Loucy (cell line): Measurements from ENCODE around the gene SCARB1.

Experiments
- H2AFZ ChIP-seq: fragments of 200-600 bp; sonication (generic); 2 replicates; pipeline ENCODE4 v1.6.0; 2016; ENCODE audit warnings: antibody characterized with exemption, mild to moderate bottlenecking, low read length, moderate library complexity
- H3F3A ChIP-seq: fragments of 200-600 bp; 2 replicates; pipeline ENCODE4 v1.6.0; 2016; ENCODE audit warnings: antibody characterized with exemption, low read depth, mild to moderate bottlenecking
- H3K27me3 ChIP-seq: fragments of 200-600 bp; sonication (generic); 2 replicates; pipeline ENCODE4 v1.6.1; 2014; ENCODE audit warnings: low read length, mild to moderate bottlenecking; ENCODE audit not compliant: insufficient read depth, poor library complexity, severe bottlenecking
- H3K36me3 ChIP-seq: fragments of 200-600 bp; sonication (generic); 2 replicates; pipeline ENCODE4 v1.6.1; 2016; ENCODE audit warnings: low read length; ENCODE audit not compliant: insufficient read depth
- H3K4me1 ChIP-seq: fragments of 200-600 bp; sonication (generic); 2 replicates; pipeline ENCODE4 v1.5.1; 2014; ENCODE audit warnings: low read length, mild to moderate bottlenecking; ENCODE audit not compliant: insufficient read depth, poor library complexity, severe bottlenecking
- H3K4me2 ChIP-seq: fragments of 200-600 bp; sonication (generic); 2 replicates; pipeline ENCODE4 v1.6.0; 2014; ENCODE audit warnings: antibody characterized with exemption, low read length, low read depth, mild to moderate bottlenecking; ENCODE audit not compliant: poor library complexity, severe bottlenecking
- H3K4me3 ChIP-seq: fragments of 200-600 bp; sonication (generic); 2 replicates; pipeline ENCODE4 v1.5.1; 2014; ENCODE audit warnings: low read length, mild to moderate bottlenecking, mixed read lengths; ENCODE audit not compliant: poor library complexity, severe bottlenecking
- H3K79me2 ChIP-seq: fragments of 200-600 bp; sonication (generic); 2 replicates; pipeline ENCODE4 v1.6.1; 2014; ENCODE audit warnings: low read length; ENCODE audit not compliant: insufficient read depth
- H3K9ac ChIP-seq: fragments of 200-600 bp; sonication (generic); 2 replicates; pipeline ENCODE4 v1.6.0; 2014; ENCODE audit warnings: mild to moderate bottlenecking, low read depth, low read length, moderate library complexity; ENCODE audit not compliant: poor library complexity, severe bottlenecking
- H3K9me2 ChIP-seq: fragments of 200-600 bp; sonication (generic); replicated peaks from 2 replicates; pipeline ENCODE4 v1.6.1; 2016; ENCODE audit warnings: low read depth, low read length, mixed read lengths
- H3K9me3 ChIP-seq: fragments of 200-600 bp; sonication (generic); 2 replicates; pipeline ENCODE4 v1.6.1; 2014; ENCODE audit warnings: mild to moderate bottlenecking, antibody characterized with exemption, low read length, low read depth; ENCODE audit not compliant: insufficient read depth
- H4K20me1 ChIP-seq: fragments of 200-600 bp; sonication (generic); 2 replicates; pipeline ENCODE4 v1.6.0; 2014; ENCODE audit warnings: antibody characterized with exemption, low read length, mild to moderate bottlenecking; ENCODE audit not compliant: insufficient read depth, poor library complexity, severe bottlenecking
- EZH2phosphoT487 ChIP-seq: fragments of 200-600 bp; IDR thresholded peaks from 2 replicates; pipeline ENCODE4 v1.6.1; 2018; ENCODE audit warnings: antibody characterized with exemption, mild to moderate bottlenecking, moderate library complexity, borderline replicate concordance
- TF ChIP-seq, protein P1 (sequence below): fragments of 200-600 bp; sonication (generic); conservative IDR thresholded peaks from 2 replicates; pipeline ENCODE4 v1.5.1; 2014; ENCODE audit warnings: mild to moderate bottlenecking, antibody characterized with exemption, low read length

The SCARB1 gene

DNA sequence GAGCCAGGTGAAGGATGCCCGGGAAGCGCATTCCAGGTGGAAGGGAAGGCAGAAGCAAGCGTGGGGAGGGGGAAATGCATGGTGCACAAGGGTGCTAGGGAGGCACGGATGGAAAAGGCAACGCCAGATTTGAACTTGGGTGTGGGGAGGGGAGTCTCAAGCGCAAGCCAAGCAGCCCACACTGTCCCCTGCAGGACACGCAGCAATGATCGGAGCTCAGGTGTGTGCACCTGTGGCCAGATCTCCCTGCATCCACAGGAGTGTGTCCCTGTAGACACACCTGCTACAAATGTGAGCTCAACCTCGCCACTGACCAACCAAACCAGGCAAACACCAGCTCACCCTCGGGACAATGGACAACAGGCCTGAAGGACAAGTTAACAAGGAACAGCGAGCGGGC is 63.2 kb downstream of the SCARB1 start:
- no peak for TF ChIP-seq EZH2phosphoT487
- TF ChIP-seq, protein P1, sequence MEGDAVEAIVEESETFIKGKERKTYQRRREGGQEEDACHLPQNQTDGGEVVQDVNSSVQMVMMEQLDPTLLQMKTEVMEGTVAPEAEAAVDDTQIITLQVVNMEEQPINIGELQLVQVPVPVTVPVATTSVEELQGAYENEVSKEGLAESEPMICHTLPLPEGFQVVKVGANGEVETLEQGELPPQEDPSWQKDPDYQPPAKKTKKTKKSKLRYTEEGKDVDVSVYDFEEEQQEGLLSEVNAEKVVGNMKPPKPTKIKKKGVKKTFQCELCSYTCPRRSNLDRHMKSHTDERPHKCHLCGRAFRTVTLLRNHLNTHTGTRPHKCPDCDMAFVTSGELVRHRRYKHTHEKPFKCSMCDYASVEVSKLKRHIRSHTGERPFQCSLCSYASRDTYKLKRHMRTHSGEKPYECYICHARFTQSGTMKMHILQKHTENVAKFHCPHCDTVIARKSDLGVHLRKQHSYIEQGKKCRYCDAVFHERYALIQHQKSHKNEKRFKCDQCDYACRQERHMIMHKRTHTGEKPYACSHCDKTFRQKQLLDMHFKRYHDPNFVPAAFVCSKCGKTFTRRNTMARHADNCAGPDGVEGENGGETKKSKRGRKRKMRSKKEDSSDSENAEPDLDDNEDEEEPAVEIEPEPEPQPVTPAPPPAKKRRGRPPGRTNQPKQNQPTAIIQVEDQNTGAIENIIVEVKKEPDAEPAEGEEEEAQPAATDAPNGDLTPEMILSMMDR = no peak
- H3K9me2 ChIP-seq = no peaks in the 10 kb centered on the region
- H3K9ac ChIP-seq = no peak overlapping the region
- no peaks in the 10 kb centered on the region for H3K27me3 ChIP-seq
- H4K20me1 ChIP-seq = no peaks in the 10 kb centered on the region
- H3F3A ChIP-seq = no peaks in the 10 kb centered on the region
- no peaks in the 10 kb centered on the region for H3K79me2 ChIP-seq
- H3K4me2 ChIP-seq = no peak overlapping the region
- no peak overlapping the region for H2AFZ ChIP-seq
- no peaks in the 10 kb centered on the region for H3K9me3 ChIP-seq
- no peaks in the 10 kb centered on the region for H3K36me3 ChIP-seq
- no peak overlapping the region for H3K4me3 ChIP-seq
- peaks cover 9% of the 10 kb centered on the region for H3K4me1 ChIP-seq

DNA sequence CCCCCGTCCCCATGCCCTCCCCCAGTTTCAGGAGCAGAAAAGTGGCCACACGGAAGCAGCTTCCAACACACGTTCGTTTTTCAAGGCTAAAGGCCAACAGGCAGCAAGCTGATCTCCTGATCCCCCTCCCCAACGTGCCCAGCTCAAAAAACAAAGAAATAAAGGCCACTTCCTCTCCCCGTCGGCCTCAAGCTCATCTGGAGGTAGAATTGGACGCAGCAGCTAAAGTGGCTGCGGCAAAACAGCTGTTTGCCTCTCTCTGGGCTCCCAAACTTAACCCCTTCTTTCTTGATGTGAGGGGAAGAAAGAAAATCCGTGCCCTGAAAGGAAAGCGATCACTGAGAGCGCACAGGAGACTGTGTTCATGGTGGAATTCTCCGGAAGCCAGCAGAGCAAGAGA is 66.3 kb downstream of the SCARB1 start:
- no peaks in the 10 kb centered on the region for H3F3A ChIP-seq
- H3K9me3 ChIP-seq = no peaks in the 10 kb centered on the region
- H3K4me1 ChIP-seq = peaks cover 9% of the 10 kb centered on the region
- H4K20me1 ChIP-seq = no peaks in the 10 kb centered on the region
- H3K4me3 ChIP-seq = no peak overlapping the region
- no peak overlapping the region for H3K4me2 ChIP-seq
- H3K9me2 ChIP-seq = no peaks in the 10 kb centered on the region
- H3K36me3 ChIP-seq = no peaks in the 10 kb centered on the region
- H2AFZ ChIP-seq = no peak overlapping the region
- H3K79me2 ChIP-seq = no peaks in the 10 kb centered on the region
- H3K9ac ChIP-seq = no peak overlapping the region
- TF ChIP-seq EZH2phosphoT487 = no peak
- TF ChIP-seq, protein P1 = no peak
- H3K27me3 ChIP-seq = no peaks in the 10 kb centered on the region

DNA sequence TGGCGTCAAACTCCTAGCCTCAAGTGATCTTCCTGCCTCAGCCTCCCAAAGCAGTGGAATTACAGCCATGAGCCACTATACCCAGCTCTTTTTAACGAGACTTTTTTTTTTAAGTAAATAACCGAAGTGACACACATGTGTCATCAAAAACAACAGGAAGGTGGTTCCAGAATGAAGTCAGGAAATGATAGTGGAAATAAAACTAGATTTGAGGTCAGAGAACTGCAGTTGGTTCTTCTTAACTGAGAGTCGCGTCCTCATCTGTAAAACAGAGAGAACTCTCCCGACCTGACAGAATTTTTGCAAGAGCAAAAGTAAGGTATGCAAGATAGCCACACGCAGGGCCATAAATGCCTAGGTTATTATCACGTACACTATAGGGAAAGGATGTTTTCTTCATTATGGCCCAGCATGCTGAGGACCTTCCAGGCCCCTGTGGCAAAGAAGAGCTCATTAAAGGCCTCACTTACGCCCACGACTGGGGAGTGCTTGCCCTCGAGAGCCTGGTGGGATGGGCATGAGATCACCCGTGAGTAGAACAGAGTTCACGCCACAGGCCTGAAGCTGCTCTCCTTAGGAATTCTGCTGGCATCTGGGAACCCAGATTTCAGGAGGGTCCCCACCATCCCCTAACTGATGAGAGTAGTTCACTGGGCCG is 67.2 kb downstream of the SCARB1 start:
- Histone ChIP-seq H3K27me3 (no peaks in the 10 kb centered on the region), H3K36me3 (no peaks in the 10 kb centered on the region), H4K20me1 (no peaks in the 10 kb centered on the region), H3K4me3 (no peak overlapping the region), H3K4me1 (peaks cover 9% of the 10 kb centered on the region), H3F3A (no peaks in the 10 kb centered on the region), H3K9me2 (no peaks in the 10 kb centered on the region), H3K9ac (no peak overlapping the region), H3K4me2 (no peak overlapping the region), H3K79me2 (no peaks in the 10 kb centered on the region), H2AFZ (no peak overlapping the region), H3K9me3 (no peaks in the 10 kb centered on the region)
- TF ChIP-seq EZH2phosphoT487 = no peak
- TF ChIP-seq, protein P1 = no peak
